C1 segment of cervical spinal cord (tissue), 14 donors: ENCODE results near the gene ADGRD2.
A peak's percentile ranks its signal among the peaks of the same experiment; 100 is the strongest.

Experiments used
- DNase-seq, 14 donors: peaks; one replicate each; lab custom pipeline; 2025; lab: John Stamatoyannopoulos, UW

The ADGRD2 gene

DNA sequence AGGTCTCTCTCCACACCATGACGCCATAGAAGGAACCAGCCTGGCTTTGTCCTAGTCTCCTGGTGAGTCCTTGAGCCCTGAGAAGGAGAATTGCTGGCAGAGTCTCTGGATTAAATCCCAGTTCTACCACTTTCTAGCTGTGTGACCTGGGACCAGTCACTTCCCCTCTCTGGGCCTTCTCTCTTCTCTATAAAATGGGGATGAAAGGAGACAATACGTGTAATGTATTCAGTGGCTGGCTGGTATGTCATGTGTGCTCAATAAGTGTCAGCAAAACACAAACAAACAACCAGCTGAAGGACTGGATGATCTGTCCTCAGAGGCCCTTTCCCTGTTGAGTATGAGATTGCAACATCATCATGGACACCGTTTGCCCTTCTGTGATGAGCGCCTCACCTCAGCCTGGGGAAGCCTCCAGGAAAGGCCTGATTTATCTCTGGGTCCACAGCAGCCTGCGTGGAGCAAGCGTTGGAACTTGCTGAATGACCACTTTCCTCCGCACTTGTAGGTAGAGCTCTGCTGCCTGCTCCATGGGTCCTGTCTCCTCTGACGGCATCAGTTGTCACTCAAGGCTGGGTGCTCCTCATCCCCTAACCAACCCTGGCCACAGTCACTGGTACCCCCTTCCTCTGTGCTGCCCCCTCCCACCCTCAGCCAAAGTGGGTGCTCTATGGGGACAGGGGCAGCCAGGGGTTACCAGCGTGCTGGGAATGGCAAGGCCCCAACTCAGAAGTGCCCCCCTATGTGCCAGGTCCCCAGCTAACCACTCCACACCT, 60.6 kb downstream of the ADGRD2 start:
- no peak for DNase-seq

- DNase-seq: no peak
Observed at GRCh38 chr9:124511426-124511840, 61.2 kb downstream of the ADGRD2 start.

- DNase-seq: no peak
Observed at GRCh38 chr9:124511891-124512805, 61.9 kb downstream of the ADGRD2 start.

- DNase-seq: no peak
Observed at GRCh38 chr9:124512806-124513204, 62.6 kb downstream of the ADGRD2 start.

DNA sequence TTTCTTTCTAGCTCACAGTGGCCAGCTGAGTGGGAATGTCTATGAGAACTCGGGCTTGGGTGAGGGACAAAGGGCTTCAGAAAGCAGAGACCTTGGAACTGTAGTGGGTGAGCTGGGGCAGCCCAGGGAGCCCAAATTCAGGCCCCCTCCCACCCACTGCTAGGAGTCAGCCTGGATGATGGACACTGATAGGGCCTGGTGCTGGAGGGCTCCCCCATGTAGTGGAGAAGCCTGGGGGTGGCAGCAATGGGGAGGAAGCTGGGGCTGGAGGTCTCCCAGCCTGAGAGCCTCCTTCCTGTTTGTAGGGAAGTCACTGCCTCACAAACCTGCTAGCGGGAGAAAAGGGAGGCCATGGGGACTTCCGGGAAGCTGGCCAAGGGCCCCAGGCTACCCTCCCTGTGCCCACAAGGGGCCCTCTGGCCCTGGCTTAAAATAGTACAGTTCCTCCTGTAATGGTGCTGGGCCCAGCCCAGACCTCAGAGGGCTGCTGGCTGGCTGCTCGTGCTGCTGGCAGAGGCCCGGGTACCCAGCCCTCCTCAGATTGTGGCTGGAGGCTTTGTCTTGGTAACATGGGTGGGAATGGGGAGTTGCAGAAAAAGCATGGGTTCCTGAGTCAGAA, 63.2 kb downstream of the ADGRD2 start:
- no peak for DNase-seq

- DNase-seq: no peak
Observed at GRCh38 chr9:124514125-124514524, 63.9 kb downstream of the ADGRD2 start.

DNA sequence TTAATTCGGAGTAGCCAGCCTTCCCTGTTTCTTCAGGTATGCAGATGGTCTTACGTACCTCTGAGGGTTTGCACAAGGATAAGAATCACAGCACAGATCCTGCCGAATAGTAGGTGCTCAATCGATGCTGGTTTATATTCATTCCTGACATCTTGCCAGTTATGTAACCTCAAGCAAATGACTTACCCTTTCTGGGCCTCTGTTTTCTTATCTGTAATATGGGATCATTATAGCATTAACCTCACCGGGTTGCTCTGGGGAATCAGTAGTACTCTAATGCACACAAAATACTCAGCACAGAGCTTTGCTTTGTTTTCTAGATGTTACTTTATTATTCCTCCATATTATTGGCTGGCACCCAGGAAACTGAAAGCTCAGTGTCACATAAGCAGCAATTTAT, 64.6 kb downstream of the ADGRD2 start:
- DNase-seq: no peak

GRCh38 chr9:124517600-124517999, 67.3 kb downstream of the ADGRD2 start:
- no peak for DNase-seq

DNA sequence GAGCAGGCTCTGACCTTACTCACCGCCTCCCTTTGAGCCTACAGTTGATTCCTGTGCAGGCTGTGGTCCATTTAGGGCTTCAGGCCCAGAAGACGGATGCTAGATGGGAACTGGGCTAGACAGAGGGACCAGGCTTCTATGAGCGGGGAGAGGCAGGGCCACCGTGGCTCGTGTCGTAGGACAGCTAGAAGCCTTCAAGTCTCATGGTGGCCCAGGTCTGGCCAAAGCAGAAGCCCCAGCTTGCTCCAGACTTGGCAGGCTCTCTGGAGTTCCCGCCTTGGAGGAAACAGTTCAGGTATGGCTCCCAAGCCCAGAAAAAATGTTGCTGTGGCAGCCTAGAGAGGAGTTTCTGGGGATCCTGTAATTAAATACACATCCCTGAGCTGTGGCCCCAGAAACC, 67.9 kb downstream of the ADGRD2 start:
- DNase-seq: no peak

- peak in 6 of 14 donors; percentile 6 to 39 (median 22) for DNase-seq
Observed at GRCh38 chr9:124520206-124520596, 70.0 kb downstream of the ADGRD2 start.

- DNase-seq: no peak
Observed at GRCh38 chr9:124521142-124521541, 70.9 kb downstream of the ADGRD2 start.

GRCh38 chr9:124522121-124523098, 72.2 kb downstream of the ADGRD2 start:
- DNase-seq: no peak

DNA sequence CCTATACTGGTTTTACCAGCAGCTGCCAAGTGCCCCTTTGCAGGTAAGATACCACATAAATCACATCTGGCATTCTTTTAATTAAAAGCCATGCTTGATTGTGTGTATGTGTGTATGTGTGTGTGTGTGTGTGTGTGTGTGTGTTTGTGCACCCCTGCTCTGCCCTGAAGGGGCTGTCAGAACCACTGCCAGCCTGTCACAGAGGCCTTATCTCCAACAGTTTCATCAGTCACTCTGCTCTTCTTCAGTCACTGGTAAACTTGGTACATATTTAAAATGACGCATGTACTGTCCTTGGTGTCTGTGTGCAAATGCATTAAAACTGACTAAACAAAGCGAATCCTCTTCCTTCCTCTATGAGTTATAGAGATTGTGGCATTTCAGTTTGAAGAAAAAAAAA, 75.9 kb downstream of the ADGRD2 start:
- no peak for DNase-seq

- DNase-seq: no peak
Observed at GRCh38 chr9:124527781-124528180, 77.5 kb downstream of the ADGRD2 start.
